ENCODE measurements around the gene VWA3B. TPM values are rescaled to one million over a fixed set of nuclear protein-coding genes. Genes with fewer than 3 reads are reported as not detected.
"Not testable (repeated sequence)": the region's sequence is repeated elsewhere in the genome, so short reads cannot be mapped to it uniquely, and the experiment has no call there.

VWA3B gene
- total and polyA plus RNA-seq, 8 donors, result 1.0 to 7.8 (median 4.6) TPM; not detected in 1

GRCh38 chr2:98040331-98040939 is 46.5 kb upstream of the VWA3B start:
- Histone ChIP-seq H3K4me3 (no peak overlapping the region), H3K27me3 (peaks cover 0 to 33% of the 10 kb centered on the region in 2 donors), H3K27ac (no peak overlapping the region), H3K9me3 (peaks cover 0 to 22% of the 10 kb centered on the region in 2 donors), H3K4me1 (peaks cover 0 to 9% of the 10 kb centered on the region in 2 donors), H3K36me3 (no peaks in the 10 kb centered on the region)
- TF ChIP-seq CTCF (IDR thresholded peaks at IDR 0.05), result no peak
- intact Hi-C loops (cut with DNase I), result no loop called here
- DNase-seq, result no peak
- no peak for ATAC-seq

GRCh38 chr2:98043101-98043500 is 43.9 kb upstream of the VWA3B start:
- no peak for TF ChIP-seq CTCF (IDR thresholded peaks at IDR 0.05)
- intact Hi-C loops (cut with DNase I), result no loop called here
- Histone ChIP-seq H3K36me3 (no peaks in the 10 kb centered on the region), H3K27me3 (peaks cover 0 to 21% of the 10 kb centered on the region in 2 donors), H3K4me3 (no peak overlapping the region), H3K27ac (no peak overlapping the region), H3K9me3 (peaks cover 0 to 26% of the 10 kb centered on the region in 2 donors), H3K4me1 (peaks cover 0 to 9% of the 10 kb centered on the region in 2 donors)
- ATAC-seq, result no peak
- DNase-seq, result no peak

- H3K4me1 ChIP-seq; intact Hi-C loops (cut with DNase I); H3K27ac ChIP-seq; ATAC-seq; H3K36me3 ChIP-seq; DNase-seq; H3K4me3 ChIP-seq: not testable (repeated sequence)
- peaks cover 0 to 26% of the 10 kb centered on the region in 2 donors for H3K9me3 ChIP-seq
- peaks cover 0 to 21% of the 10 kb centered on the region in 2 donors for H3K27me3 ChIP-seq
These were observed 42.2 kb upstream of the VWA3B start for GRCh38 chr2:98044730-98045129.

- Histone ChIP-seq H3K27me3 (no peaks in the 10 kb centered on the region), H3K36me3 (no peaks in the 10 kb centered on the region), H3K4me1 (no peaks in the 10 kb centered on the region), H3K27ac (no peak overlapping the region), H3K4me3 (no peak overlapping the region), H3K9me3 (peaks cover 0 to 8% of the 10 kb centered on the region in 2 donors)
- DNase-seq (no peak), ATAC-seq (no peak)
- no peak for TF ChIP-seq CTCF (IDR thresholded peaks at IDR 0.05)
- intact Hi-C loops (cut with DNase I), result no loop called here
These were observed 36.9 kb upstream of the VWA3B start for GRCh38 chr2:98050070-98050469.

- Histone ChIP-seq H3K4me1 (no peaks in the 10 kb centered on the region), H3K9me3 (no peaks in the 10 kb centered on the region), H3K36me3 (no peaks in the 10 kb centered on the region), H3K4me3 (no peak overlapping the region), H3K27me3 (no peaks in the 10 kb centered on the region), H3K27ac (no peak overlapping the region)
- no peak for DNase-seq
- intact Hi-C loops (cut with DNase I), result no loop called here
- no peak for TF ChIP-seq CTCF (IDR thresholded peaks at IDR 0.05)
- ATAC-seq, result no peak
These were observed 28.6 kb upstream of the VWA3B start for GRCh38 chr2:98058191-98058975.
